GM12878 (cell line): ENCODE results near the gene NUP54. TPM values are rescaled to one million over a fixed set of nuclear protein-coding genes. Genes with fewer than 3 reads are reported as not detected.

Source experiments
- ATAC-seq: fragments of 200-7000 bp; cut with Tn5 transposase; 3 replicates; pipeline ENCODE4 v1.9.1; 2020; ENCODE audit warnings: mild to moderate bottlenecking, moderate library complexity
- BruUV-seq: library from RNA; stranded (reverse); fragments of 400-500 nt; replicated peaks from 2 replicates; lab custom pipeline; 2021; lab: Mats Ljungman, UMichigan
- CTCF ChIA-PET: fragments of 300-600 bp; sonication (Branson Sonifier 250); formaldehyde crosslinking; extraction: SDS; loops from one replicate; lab custom pipeline; 2021; ENCODE audit warnings: inconsistent platforms; lab: Yijun Ruan, JAX
- POLR2A ChIA-PET: fragments of 350-600 bp; formaldehyde crosslinking; extraction: SDS; loops from one replicate; lab custom pipeline; 2021; ENCODE audit warnings: inconsistent platforms; lab: Charles Lee
- RAD21 ChIA-PET: fragments of 300-600 bp; sonication (Branson Sonifier 250); formaldehyde crosslinking; loops from one replicate; lab custom pipeline; 2023; ENCODE audit warnings: antibody characterized with exemption; ENCODE audit not compliant: unreplicated experiment; lab: Charles Lee
- SMC1A ChIA-PET: fragments of 300-600 bp; sonication (Branson Sonifier 250); formaldehyde crosslinking; loops from one replicate; lab custom pipeline; 2023; ENCODE audit not compliant: unreplicated experiment, uncharacterized antibody; lab: Charles Lee
- DNase-seq: peaks from one replicate; pipeline ENCODE4 v3.0.0-alpha.2; 2011; ENCODE audit warnings: low read depth, low spot score
- FAIRE-seq: peaks from 3 replicates; lab custom pipeline; 2011; peaks lifted over from hg19 to GRCh38; lab: Jason Lieb, UNC
- H2AFZ ChIP-seq: 2 replicates; pipeline ENCODE4 v1.6.0; 2011; ENCODE audit warnings: low read depth, low read length, control low read depth; ENCODE audit not compliant: control insufficient read depth
- H3K27ac ChIP-seq: 2 replicates; pipeline ENCODE4 v1.5.1; 2011; ENCODE audit warnings: control low read depth; ENCODE audit not compliant: control insufficient read depth, insufficient read depth
- H3K27me3 ChIP-seq, 2 experiments: replicated peaks in 1 of 2; 2 replicates each; pipeline versions ENCODE4 v1.6.0 to v1.6.1; 2011; ENCODE audit warnings: low read length in 1 of 2; ENCODE audit not compliant: control insufficient read depth in 2 of 2, insufficient read depth in 2 of 2
- H3K36me3 ChIP-seq, 2 experiments: 2 replicates each; pipeline ENCODE4 v1.5.1; 2011; ENCODE audit warnings: low read length in 1 of 2; ENCODE audit not compliant: control insufficient read depth in 2 of 2, insufficient read depth in 2 of 2
- H3K4me1 ChIP-seq: 2 replicates; pipeline ENCODE4 v1.6.1; 2011; ENCODE audit warnings: mild to moderate bottlenecking, low read length, moderate library complexity, mixed read lengths; ENCODE audit not compliant: control insufficient read depth, insufficient read depth
- H3K4me2 ChIP-seq: 2 replicates; pipeline ENCODE4 v1.6.0; 2011; ENCODE audit warnings: control low read depth; ENCODE audit not compliant: control insufficient read depth, insufficient read depth
- H3K4me3 ChIP-seq: fragments of 200-600 bp; sonication (generic); 2 replicates; pipeline ENCODE4 v1.5.1; 2016
- H3K79me2 ChIP-seq: 2 replicates; pipeline ENCODE4 v1.6.0; 2011; ENCODE audit warnings: low read length; ENCODE audit not compliant: control insufficient read depth, insufficient read depth
- H3K9ac ChIP-seq: 2 replicates; pipeline ENCODE4 v1.8.0; 2011; ENCODE audit warnings: low read length, control low read depth, mixed read lengths; ENCODE audit not compliant: control insufficient read depth, insufficient read depth
- H3K9me3 ChIP-seq: replicated peaks from 3 replicates; pipeline ENCODE4 v1.5.1; 2011; ENCODE audit warnings: mild to moderate bottlenecking, low read length; ENCODE audit not compliant: control insufficient read depth, insufficient read depth
- H4K20me1 ChIP-seq: 2 replicates; pipeline ENCODE4 v1.6.0; 2011; ENCODE audit not compliant: control insufficient read depth, insufficient read depth
- ATF7 ChIP-seq: fragments of 450-650 bp; IDR thresholded peaks from 2 replicates; pipeline ENCODE4 v1.6.1; 2016; ENCODE audit warnings: low read depth, mild to moderate bottlenecking
- CTCF ChIP-seq, 3 experiments: IDR thresholded peaks in 2 of 3; conservative IDR thresholded peaks in 1 of 3; 2 replicates each; pipeline ENCODE4 v1.5.1; 2011; ENCODE audit warnings: low read depth in 3 of 3, low read length in 3 of 3, mild to moderate bottlenecking in 3 of 3, control low read depth in 2 of 3, moderate library complexity in 2 of 3, inconsistent platforms in 1 of 3, mixed read lengths in 1 of 3; ENCODE audit not compliant: control insufficient read depth in 2 of 3, insufficient read depth in 1 of 3; ENCODE audit errors: extremely low read depth in 1 of 3
- FOXK2 ChIP-seq: fragments of 450-650 bp; IDR thresholded peaks from 2 replicates; pipeline ENCODE4 v1.6.1; 2017; ENCODE audit warnings: mild to moderate bottlenecking, moderate library complexity
- GATAD2B ChIP-seq: fragments of 450-650 bp; conservative IDR thresholded peaks from 2 replicates; pipeline ENCODE4 v1.6.1; 2017; ENCODE audit warnings: low read depth, mild to moderate bottlenecking, moderate library complexity
- IRF4 ChIP-seq: IDR thresholded peaks from 2 replicates; pipeline ENCODE4 v1.6.1; 2011; ENCODE audit warnings: low read depth, low read length
- MEF2B ChIP-seq: fragments of 450-650 bp; IDR thresholded peaks from 2 replicates; pipeline ENCODE4 v1.6.1; 2018; ENCODE audit warnings: mild to moderate bottlenecking, moderate library complexity; ENCODE audit not compliant: partially characterized antibody, poor library complexity, severe bottlenecking
- MTA2 ChIP-seq: fragments of 450-650 bp; IDR thresholded peaks from 2 replicates; pipeline ENCODE4 v1.6.1; 2016; ENCODE audit warnings: low read depth, mild to moderate bottlenecking, moderate library complexity
- NR2C1 ChIP-seq: fragments of 450-650 bp; IDR thresholded peaks from 2 replicates; pipeline ENCODE4 v1.6.1; 2017; ENCODE audit warnings: antibody characterized with exemption, mild to moderate bottlenecking, moderate library complexity
- RAD51 ChIP-seq: fragments of 450-650 bp; IDR thresholded peaks from 2 replicates; pipeline ENCODE4 v1.6.1; 2016; ENCODE audit warnings: moderate library complexity, mild to moderate bottlenecking, inconsistent platforms
- YBX1 ChIP-seq: fragments of 450-650 bp; IDR thresholded peaks from 2 replicates; pipeline ENCODE4 v1.6.1; 2016; ENCODE audit warnings: antibody characterized with exemption
- ZNF207 ChIP-seq: fragments of 450-650 bp; IDR thresholded peaks from 2 replicates; pipeline ENCODE4 v1.6.1; 2014; ENCODE audit warnings: antibody characterized with exemption, mild to moderate bottlenecking, borderline replicate concordance
- WGBS: methylation state at CpG from one replicate; pipeline ENCODE4 v1.1.6; 2016; ENCODE audit warnings: low lambda C conversion rate; ENCODE audit not compliant: insufficient replicate concordance, insufficient coverage; ENCODE audit errors: missing lambda C conversion rate; 5-methylcytosine and 5-hydroxymethylcytosine counted together
- in situ Hi-C: fragments of 300-500 bp; cut with MboI; formaldehyde crosslinking; loops from 9 replicates; pipeline ENCODE4 v1.14.3; 2018; ENCODE audit warnings: mixed read lengths
- intact Hi-C: fragments of 100-400 bp; cut with micrococcal nuclease; formaldehyde crosslinking; loops from one replicate; pipeline ENCODE4 v1.14.2; 2022; ENCODE audit not compliant: unreplicated experiment
- polyA plus RNA-seq, 11 experiments: library from polyadenylated mRNA; depleted of rRNA in 4 of 11; unstranded in 6 of 11; stranded (reverse) in 5 of 11; fragments of >200 nt; fragmentation: Nextera tagmentation in 4 of 11; fragmentation: Illumina TruSeq in 1 of 11; extraction: Ambion mirVana in 4 of 11; extraction: Trizol in 1 of 11; gene quantifications; 1 replicate in 1 of 11; 2 replicates in 10 of 11; pipeline versions ENCODE4 v1.2.1 to v1.2.3, GENCODE V29; 2011 to 2016; ENCODE audit warnings: inconsistent platforms in 2 of 11, missing spikeins in 2 of 11, low read depth in 1 of 11
- total RNA-seq, 4 experiments: library from RNA; depleted of rRNA in 3 of 4; stranded (reverse); fragments of >200 nt in 3 of 4; fragmentation: Illumina TruSeq in 1 of 4; extraction: Trizol in 1 of 4; gene quantifications; 2 replicates each; pipeline versions ENCODE4 v1.2.1 to v1.2.3, GENCODE V29; 2013 to 2021
- TF ChIP-seq, protein P1 (sequence below): IDR thresholded peaks from 2 replicates; pipeline ENCODE4 v1.6.1; 2012; ENCODE audit warnings: mild to moderate bottlenecking, low read depth, low read length
- TF ChIP-seq, protein P2 (sequence below): fragments of 450-650 bp; formaldehyde crosslinking; IDR thresholded peaks from 2 replicates; pipeline ENCODE4 v1.4.0; 2020; ENCODE audit warnings: mild to moderate bottlenecking, moderate library complexity
- TF ChIP-seq, protein P3 (sequence below): fragments of 150-350 bp; IDR thresholded peaks from 2 replicates; pipeline ENCODE4 v1.6.1; 2014; ENCODE audit warnings: mild to moderate bottlenecking, low read depth, low read length

The NUP54 gene
- total and polyA plus RNA-seq, 10 of the 15 experiments (the other 5 are each of a cell fraction or from before 2014, with no cell fraction given): 17.5 to 69.0 (median 42.3) TPM

GRCh38 chr4:76090241-76090691 is 57.9 kb downstream of the NUP54 start:
- ChIA-PET CTCF (interaction anchor here (0.8 kb wide), 1 partner anchor 97 kb away, joined by 3 read pairs; no protein-coding TSS in a partner anchor), SMC1A (interaction anchor here (1.5 kb wide), 1 partner anchor 19 kb away, joined by 3 read pairs; no protein-coding TSS in a partner anchor), POLR2A (no interaction called here), RAD21 (no interaction called here)
- H3K9ac ChIP-seq: no peak overlapping the region
- H3K9me3 ChIP-seq: no peaks in the 10 kb centered on the region
- FAIRE-seq (peak; percentile 35), ATAC-seq (peak; percentile 83), DNase-seq (no peak)
- peak overlapping the region; percentile 9 for H2AFZ ChIP-seq
- H3K79me2 ChIP-seq: no peaks in the 10 kb centered on the region
- no TSS peak for BruUV-seq
- WGBS: 55% methylated on average over 7 of the region's 7 CpGs
- H3K36me3 ChIP-seq: no peaks in the 10 kb centered on the region
- in situ Hi-C loops: no loop called here
- intact Hi-C loops: no loop called here
- peaks cover 2% of the 10 kb centered on the region; the same call in 1 of the 2 replicates for H4K20me1 ChIP-seq
- H3K27ac ChIP-seq: no peak overlapping the region
- H3K4me1 ChIP-seq: no peaks in the 10 kb centered on the region
- H3K4me3 ChIP-seq: no peak overlapping the region
- H3K27me3 ChIP-seq: peaks cover 0 to 3% of the 10 kb centered on the region in 2 experiments; a peak in 1 of 4 replicates
- no peak overlapping the region for H3K4me2 ChIP-seq
- TF ChIP-seq ATF7: peak; percentile 66
- TF ChIP-seq CTCF (IDR thresholded peaks at IDR 0.05 in 2 of 3, conservative IDR thresholded peaks at IDR 0.05 in 1 of 3; ENCODE audit: control insufficient read depth in 2 of 3, extremely low read depth in 1 of 3, insufficient read depth in 1 of 3, low read depth in 3 of 3, low read length in 3 of 3): no peak
- no peak for TF ChIP-seq GATAD2B
- no peak for TF ChIP-seq ZNF207
- TF ChIP-seq YBX1: no peak
- no peak for TF ChIP-seq MEF2B
- TF ChIP-seq NR2C1: no peak
- TF ChIP-seq, protein P1, sequence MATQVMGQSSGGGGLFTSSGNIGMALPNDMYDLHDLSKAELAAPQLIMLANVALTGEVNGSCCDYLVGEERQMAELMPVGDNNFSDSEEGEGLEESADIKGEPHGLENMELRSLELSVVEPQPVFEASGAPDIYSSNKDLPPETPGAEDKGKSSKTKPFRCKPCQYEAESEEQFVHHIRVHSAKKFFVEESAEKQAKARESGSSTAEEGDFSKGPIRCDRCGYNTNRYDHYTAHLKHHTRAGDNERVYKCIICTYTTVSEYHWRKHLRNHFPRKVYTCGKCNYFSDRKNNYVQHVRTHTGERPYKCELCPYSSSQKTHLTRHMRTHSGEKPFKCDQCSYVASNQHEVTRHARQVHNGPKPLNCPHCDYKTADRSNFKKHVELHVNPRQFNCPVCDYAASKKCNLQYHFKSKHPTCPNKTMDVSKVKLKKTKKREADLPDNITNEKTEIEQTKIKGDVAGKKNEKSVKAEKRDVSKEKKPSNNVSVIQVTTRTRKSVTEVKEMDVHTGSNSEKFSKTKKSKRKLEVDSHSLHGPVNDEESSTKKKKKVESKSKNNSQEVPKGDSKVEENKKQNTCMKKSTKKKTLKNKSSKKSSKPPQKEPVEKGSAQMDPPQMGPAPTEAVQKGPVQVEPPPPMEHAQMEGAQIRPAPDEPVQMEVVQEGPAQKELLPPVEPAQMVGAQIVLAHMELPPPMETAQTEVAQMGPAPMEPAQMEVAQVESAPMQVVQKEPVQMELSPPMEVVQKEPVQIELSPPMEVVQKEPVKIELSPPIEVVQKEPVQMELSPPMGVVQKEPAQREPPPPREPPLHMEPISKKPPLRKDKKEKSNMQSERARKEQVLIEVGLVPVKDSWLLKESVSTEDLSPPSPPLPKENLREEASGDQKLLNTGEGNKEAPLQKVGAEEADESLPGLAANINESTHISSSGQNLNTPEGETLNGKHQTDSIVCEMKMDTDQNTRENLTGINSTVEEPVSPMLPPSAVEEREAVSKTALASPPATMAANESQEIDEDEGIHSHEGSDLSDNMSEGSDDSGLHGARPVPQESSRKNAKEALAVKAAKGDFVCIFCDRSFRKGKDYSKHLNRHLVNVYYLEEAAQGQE: no peak
- no peak for TF ChIP-seq IRF4
- TF ChIP-seq RAD51: peak; percentile 35; the same call in 1 of the 2 replicates
- TF ChIP-seq FOXK2: no peak
- TF ChIP-seq, protein P2, sequence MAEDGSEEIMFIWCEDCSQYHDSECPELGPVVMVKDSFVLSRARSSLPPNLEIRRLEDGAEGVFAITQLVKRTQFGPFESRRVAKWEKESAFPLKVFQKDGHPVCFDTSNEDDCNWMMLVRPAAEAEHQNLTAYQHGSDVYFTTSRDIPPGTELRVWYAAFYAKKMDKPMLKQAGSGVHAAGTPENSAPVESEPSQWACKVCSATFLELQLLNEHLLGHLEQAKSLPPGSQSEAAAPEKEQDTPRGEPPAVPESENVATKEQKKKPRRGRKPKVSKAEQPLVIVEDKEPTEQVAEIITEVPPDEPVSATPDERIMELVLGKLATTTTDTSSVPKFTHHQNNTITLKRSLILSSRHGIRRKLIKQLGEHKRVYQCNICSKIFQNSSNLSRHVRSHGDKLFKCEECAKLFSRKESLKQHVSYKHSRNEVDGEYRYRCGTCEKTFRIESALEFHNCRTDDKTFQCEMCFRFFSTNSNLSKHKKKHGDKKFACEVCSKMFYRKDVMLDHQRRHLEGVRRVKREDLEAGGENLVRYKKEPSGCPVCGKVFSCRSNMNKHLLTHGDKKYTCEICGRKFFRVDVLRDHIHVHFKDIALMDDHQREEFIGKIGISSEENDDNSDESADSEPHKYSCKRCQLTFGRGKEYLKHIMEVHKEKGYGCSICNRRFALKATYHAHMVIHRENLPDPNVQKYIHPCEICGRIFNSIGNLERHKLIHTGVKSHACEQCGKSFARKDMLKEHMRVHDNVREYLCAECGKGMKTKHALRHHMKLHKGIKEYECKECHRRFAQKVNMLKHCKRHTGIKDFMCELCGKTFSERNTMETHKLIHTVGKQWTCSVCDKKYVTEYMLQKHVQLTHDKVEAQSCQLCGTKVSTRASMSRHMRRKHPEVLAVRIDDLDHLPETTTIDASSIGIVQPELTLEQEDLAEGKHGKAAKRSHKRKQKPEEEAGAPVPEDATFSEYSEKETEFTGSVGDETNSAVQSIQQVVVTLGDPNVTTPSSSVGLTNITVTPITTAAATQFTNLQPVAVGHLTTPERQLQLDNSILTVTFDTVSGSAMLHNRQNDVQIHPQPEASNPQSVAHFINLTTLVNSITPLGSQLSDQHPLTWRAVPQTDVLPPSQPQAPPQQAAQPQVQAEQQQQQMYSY (CRISPR knock-in tag): no peak
- TF ChIP-seq MTA2: 0 out of 2 replicates have a peak, but pooled peaks have one; percentile 37
- TF ChIP-seq, protein P3, sequence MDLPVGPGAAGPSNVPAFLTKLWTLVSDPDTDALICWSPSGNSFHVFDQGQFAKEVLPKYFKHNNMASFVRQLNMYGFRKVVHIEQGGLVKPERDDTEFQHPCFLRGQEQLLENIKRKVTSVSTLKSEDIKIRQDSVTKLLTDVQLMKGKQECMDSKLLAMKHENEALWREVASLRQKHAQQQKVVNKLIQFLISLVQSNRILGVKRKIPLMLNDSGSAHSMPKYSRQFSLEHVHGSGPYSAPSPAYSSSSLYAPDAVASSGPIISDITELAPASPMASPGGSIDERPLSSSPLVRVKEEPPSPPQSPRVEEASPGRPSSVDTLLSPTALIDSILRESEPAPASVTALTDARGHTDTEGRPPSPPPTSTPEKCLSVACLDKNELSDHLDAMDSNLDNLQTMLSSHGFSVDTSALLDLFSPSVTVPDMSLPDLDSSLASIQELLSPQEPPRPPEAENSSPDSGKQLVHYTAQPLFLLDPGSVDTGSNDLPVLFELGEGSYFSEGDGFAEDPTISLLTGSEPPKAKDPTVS: no peak
